H1 (cell line): ENCODE data around the gene CHST11. TPM values are rescaled to one million over a fixed set of nuclear protein-coding genes. Genes with fewer than 3 reads are reported as not detected.

Source experiments
- CTCF ChIA-PET: fragments of 300-600 bp; sonication (Branson Sonifier 250); formaldehyde crosslinking; loops from one replicate; lab custom pipeline; 2021; ENCODE audit not compliant: partially characterized antibody; lab: Charles Lee
- POLR2A ChIA-PET: fragments of 300-600 bp; sonication (Branson Sonifier 250); formaldehyde crosslinking; loops from one replicate; lab custom pipeline; 2021; ENCODE audit warnings: inconsistent platforms; ENCODE audit not compliant: partially characterized antibody; lab: Charles Lee
- DNase-seq, 2 experiments: peaks; one replicate each; pipeline versions ENCODE4 v3.0.0 to v3.0.0-alpha.2; 2010 to 2022; ENCODE audit warnings: low spot score in 2 of 2, low read depth in 1 of 2, mixed read lengths in 1 of 2
- FAIRE-seq: peaks from 2 replicates; lab custom pipeline; 2011; peaks lifted over from hg19 to GRCh38; lab: Jason Lieb, UNC
- H2AFZ ChIP-seq: 2 replicates; pipeline ENCODE4 v1.8.1; 2012; ENCODE audit warnings: low read length, inconsistent platforms
- H2AK5ac ChIP-seq: 2 replicates; pipeline ENCODE4 v1.6.1; 2013; ENCODE audit warnings: low read depth, low read length
- H2BK120ac ChIP-seq: replicated peaks from 2 replicates; pipeline ENCODE3; 2013; ENCODE audit warnings: low read depth, low read length, inconsistent platforms
- H2BK12ac ChIP-seq: 2 replicates; pipeline ENCODE4 v1.6.1; 2013; ENCODE audit warnings: low read depth, low read length
- H2BK15ac ChIP-seq: 2 replicates; pipeline ENCODE4 v1.6.1; 2013; ENCODE audit warnings: low read length
- H2BK20ac ChIP-seq: 2 replicates; pipeline ENCODE4 v1.6.1; 2013; ENCODE audit warnings: low read length
- H2BK5ac ChIP-seq: 2 replicates; pipeline ENCODE4 v1.6.1; 2013; ENCODE audit warnings: low read depth, low read length
- H3K14ac ChIP-seq: 2 replicates; pipeline ENCODE4 v1.6.1; 2013; ENCODE audit warnings: inconsistent platforms; ENCODE audit not compliant: insufficient read length
- H3K18ac ChIP-seq: 2 replicates; pipeline ENCODE4 v1.6.1; 2013; ENCODE audit warnings: low read length; ENCODE audit errors: extremely low read depth
- H3K23ac ChIP-seq: 2 replicates; pipeline ENCODE4 v1.6.1; 2013; ENCODE audit warnings: inconsistent platforms; ENCODE audit not compliant: insufficient read length
- H3K23me2 ChIP-seq: 2 replicates; pipeline ENCODE4 v1.6.1; 2013; ENCODE audit warnings: low read depth, low read length
- H3K27ac ChIP-seq: 2 replicates; pipeline ENCODE4 v1.6.1; 2011; ENCODE audit warnings: low read depth, low read length, inconsistent platforms
- H3K27me3 ChIP-seq, 4 experiments: replicated peaks in 1 of 4; 1 replicate in 1 of 4; 2 replicates in 3 of 4; pipeline versions ENCODE4 v1.6.1 to v1.8.1; 2011 to 2013; ENCODE audit warnings: low read length in 3 of 4, mild to moderate bottlenecking in 3 of 4, inconsistent platforms in 2 of 4, mixed read lengths in 2 of 4, moderate library complexity in 1 of 4; ENCODE audit not compliant: control insufficient read depth in 3 of 4, insufficient read depth in 3 of 4; ENCODE audit errors: extremely low read depth in 1 of 4
- H3K36me3 ChIP-seq, 4 experiments: 2 replicates each; pipeline versions ENCODE4 v1.6.1 to v1.8.1; 2011 to 2013; ENCODE audit warnings: mild to moderate bottlenecking in 4 of 4, low read length in 3 of 4, moderate library complexity in 2 of 4, control low read depth in 1 of 4, inconsistent platforms in 1 of 4; ENCODE audit not compliant: insufficient read depth in 4 of 4, control insufficient read depth in 2 of 4
- H3K4ac ChIP-seq: replicated peaks from 2 replicates; pipeline ENCODE3; 2013; ENCODE audit warnings: low read length, low read depth, mixed read lengths, inconsistent platforms; ENCODE audit not compliant: insufficient read length
- H3K4me1 ChIP-seq, 4 experiments: replicated peaks in 1 of 4; 1 replicate in 1 of 4; 2 replicates in 3 of 4; pipeline versions ENCODE4 v1.6.1 to v1.8.1; 2011 to 2013; ENCODE audit warnings: low read length in 3 of 4, inconsistent platforms in 2 of 4, mixed read lengths in 1 of 4; ENCODE audit not compliant: insufficient read depth in 4 of 4, control insufficient read depth in 3 of 4
- H3K4me2 ChIP-seq, 2 experiments: 2 replicates each; pipeline versions ENCODE4 v1.6.1 to v1.8.1; 2011 to 2013; ENCODE audit warnings: low read depth in 2 of 2, low read length in 2 of 2, control low read depth in 1 of 2, inconsistent platforms in 1 of 2, mild to moderate bottlenecking in 1 of 2; ENCODE audit not compliant: insufficient read depth in 1 of 2
- H3K4me3 ChIP-seq, 4 experiments: fragments of 200-600, 300-600 bp in 1 of 4; sonication (generic), shearing (Covaris generic), sonication (Bioruptor Twin) in 1 of 4; 2 replicates each; pipeline versions ENCODE4 v1.5.1 to v1.8.1; 2011 to 2016; ENCODE audit warnings: low read length in 4 of 4, low read depth in 3 of 4, control low read depth in 2 of 4, inconsistent platforms in 2 of 4, mild to moderate bottlenecking in 2 of 4, mixed read lengths in 1 of 4, moderate library complexity in 1 of 4; ENCODE audit not compliant: insufficient read depth in 2 of 4; ENCODE audit errors: extremely low read depth in 1 of 4
- H3K56ac ChIP-seq: replicated peaks from 2 replicates; pipeline ENCODE3; 2013; ENCODE audit warnings: low read depth, mild to moderate bottlenecking, mixed read lengths, low read length, inconsistent platforms; ENCODE audit not compliant: insufficient read length
- H3K79me1 ChIP-seq: 2 replicates; pipeline ENCODE4 v1.6.1; 2013; ENCODE audit warnings: low read depth, low read length, control low read depth
- H3K79me2 ChIP-seq, 2 experiments: 2 replicates each; pipeline versions ENCODE4 v1.6.1 to v1.8.1; 2012 to 2013; ENCODE audit warnings: low read length in 2 of 2, mild to moderate bottlenecking in 2 of 2, inconsistent platforms in 1 of 2; ENCODE audit not compliant: insufficient read depth in 2 of 2, control insufficient read depth in 1 of 2
- H3K9ac ChIP-seq, 4 experiments: replicated peaks in 1 of 4; 1 replicate in 1 of 4; 2 replicates in 3 of 4; pipeline versions ENCODE4 v1.6.1 to v1.8.1; 2011 to 2013; ENCODE audit warnings: low read depth in 3 of 4, low read length in 3 of 4, control low read depth in 2 of 4, mild to moderate bottlenecking in 2 of 4, moderate library complexity in 2 of 4, inconsistent platforms in 1 of 4; ENCODE audit errors: extremely low read depth in 1 of 4
- H3K9me3 ChIP-seq, 2 experiments: 2 replicates each; pipeline versions ENCODE4 v1.6.1 to v1.8.1; 2012 to 2013; ENCODE audit warnings: mild to moderate bottlenecking in 2 of 2, moderate library complexity in 2 of 2, control low read depth in 1 of 2, inconsistent platforms in 1 of 2, low read depth in 1 of 2, low read length in 1 of 2, mixed read lengths in 1 of 2; ENCODE audit not compliant: insufficient read depth in 2 of 2
- H4K20me1 ChIP-seq, 2 experiments: replicated peaks in 1 of 2; 2 replicates each; pipeline versions ENCODE3 to v1.8.1; 2011 to 2013; ENCODE audit warnings: inconsistent platforms in 2 of 2, low read length in 2 of 2, mild to moderate bottlenecking in 1 of 2; ENCODE audit not compliant: insufficient read depth in 2 of 2, control insufficient read depth in 1 of 2
- H4K5ac ChIP-seq: 2 replicates; pipeline ENCODE4 v1.6.1; 2013; ENCODE audit warnings: low read length, low read depth, mixed read lengths, inconsistent platforms; ENCODE audit not compliant: insufficient read length
- H4K8ac ChIP-seq: 2 replicates; pipeline ENCODE4 v1.8.0; 2013; ENCODE audit warnings: mild to moderate bottlenecking, moderate library complexity, low read length, inconsistent platforms; ENCODE audit not compliant: insufficient read depth; ENCODE audit errors: extremely low read depth
- H4K91ac ChIP-seq: replicated peaks from 2 replicates; pipeline ENCODE3; 2013; ENCODE audit warnings: low read length, mixed read lengths, inconsistent platforms; ENCODE audit not compliant: insufficient read length
- HDAC6 ChIP-seq: IDR thresholded peaks from one replicate; pipeline ENCODE4 v1.7.1; 2012; ENCODE audit warnings: low read depth, mild to moderate bottlenecking, inconsistent platforms, low read length, moderate library complexity
- JUND ChIP-seq: IDR thresholded peaks from 2 replicates; pipeline ENCODE4 v1.6.1; 2011; ENCODE audit warnings: mild to moderate bottlenecking, improper control_type of control experiment, low read length
- POU5F1 ChIP-seq: IDR thresholded peaks from 2 replicates; pipeline ENCODE4 v1.6.1; 2011; ENCODE audit warnings: low read depth, mild to moderate bottlenecking, low read length, moderate library complexity
- SP4 ChIP-seq: IDR thresholded peaks from 2 replicates; pipeline ENCODE4 v1.6.1; 2012; ENCODE audit warnings: low read length, inconsistent platforms
- TEAD4 ChIP-seq: IDR thresholded peaks from 2 replicates; pipeline ENCODE4 v1.6.1; 2012; ENCODE audit warnings: low read depth, low read length, inconsistent platforms, mixed read lengths
- WGBS, 2 experiments: shearing (Covaris generic) in 1 of 2; methylation state at CpG; one replicate each; pipeline versions ENCODE4 v1.1.6 to v1.1.7; 2013 to 2015; ENCODE audit warnings: low lambda C conversion rate in 2 of 2, mixed read lengths in 2 of 2, inconsistent platforms in 1 of 2, low coverage in 1 of 2, missing lambda C conversion rate in 1 of 2; ENCODE audit not compliant: insufficient replicate concordance in 2 of 2, insufficient coverage in 1 of 2, insufficient read length in 1 of 2; ENCODE audit errors: extremely low coverage in 1 of 2, missing lambda C conversion rate in 1 of 2; 5-methylcytosine and 5-hydroxymethylcytosine counted together
- polyA plus RNA-seq, 7 experiments: library from polyadenylated mRNA; depleted of rRNA in 3 of 7; stranded (reverse) in 5 of 7; unstranded in 2 of 7; fragments of >200 nt in 5 of 7; fragments of 200-250 nt in 2 of 7; gene quantifications; 1 replicate in 5 of 7; 2 replicates in 1 of 7; 4 replicates in 1 of 7; pipeline versions ENCODE4 v1.2.1 to v1.2.3, GENCODE V29; 2011 to 2013; ENCODE audit warnings: missing spikeins in 2 of 7, mixed read lengths in 2 of 7
- total RNA-seq: library from RNA; stranded (reverse); fragmentation: NEBNext Ultra II Directional; extraction: Animal tissue kit (Norgen Biotek cat#: 25700); gene quantifications from 2 replicates; pipeline ENCODE4 v1.2.1, GENCODE V29; 2021

The CHST11 gene
- total and polyA plus RNA-seq, 2 of the 8 experiments (the other 6 are each of a cell fraction or from before 2014, with no cell fraction given), result 14.4 to 20.8 TPM

DNA sequence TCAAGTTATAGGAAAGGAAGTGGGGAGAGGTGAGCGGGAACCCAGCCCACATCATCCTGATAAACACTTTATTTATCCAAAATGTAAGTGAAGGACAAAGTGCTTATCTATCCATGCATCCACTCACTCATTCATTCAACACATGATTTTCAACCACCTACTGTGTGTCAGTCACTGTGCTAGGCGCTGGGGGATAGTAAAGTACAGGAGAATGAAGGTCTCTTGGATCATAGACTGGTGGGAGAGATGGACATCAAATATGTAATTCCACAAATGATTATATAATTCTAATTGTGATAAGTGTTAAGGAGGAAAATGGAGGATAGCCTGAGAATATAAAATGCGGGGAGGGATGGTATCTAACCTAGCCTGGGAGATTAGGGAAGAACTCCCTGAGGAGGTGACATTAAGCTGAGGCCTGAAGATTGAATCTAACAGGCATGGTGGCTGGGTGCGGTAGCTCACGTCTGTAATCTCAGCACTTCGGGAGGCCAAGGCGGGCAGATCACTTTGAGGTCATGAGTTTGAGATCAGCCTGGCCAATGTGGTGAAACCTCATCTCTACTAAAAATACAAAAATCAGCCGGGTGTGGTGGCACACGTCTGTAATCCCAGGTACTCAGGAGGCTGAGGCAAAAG lies 41.3 kb upstream of the CHST11 start:
- Histone ChIP-seq H4K5ac (no peak overlapping the region), H2BK5ac (no peak overlapping the region), H2BK12ac (no peak overlapping the region), H2AFZ (no peak overlapping the region), H3K4me2 (no peak overlapping the region), H3K4me1 (peaks cover 3 to 13% (median 8%) of the 10 kb centered on the region in 4 experiments), H4K8ac (no peak overlapping the region), H3K14ac (no peak overlapping the region), H3K23me2 (no peaks in the 10 kb centered on the region), H2BK120ac (no peak overlapping the region), H3K27me3 (peaks cover 0 to 2% (median 0%) of the 10 kb centered on the region in 4 experiments; a peak in 3 of 7 replicates), H3K27ac (no peak overlapping the region), H2AK5ac (no peak overlapping the region), H3K4me3 (no peak overlapping the region), H4K20me1 (no peaks in the 10 kb centered on the region), H3K56ac (no peak overlapping the region), H2BK20ac (no peak overlapping the region), H3K36me3 (no peaks in the 10 kb centered on the region; a peak in 1 of 8 replicates), H3K18ac (no peak overlapping the region), H3K23ac (no peak overlapping the region), H3K9me3 (no peaks in the 10 kb centered on the region), H3K79me1 (no peaks in the 10 kb centered on the region), H4K91ac (no peak overlapping the region), H2BK15ac (no peak overlapping the region), H3K79me2 (no peaks in the 10 kb centered on the region), H3K4ac (no peak overlapping the region), H3K9ac (no peak overlapping the region)
- TF ChIP-seq TEAD4 (no peak), HDAC6 (no peak), JUND (no peak), SP4 (no peak), POU5F1 (no peak)
- no peak for FAIRE-seq
- ChIA-PET CTCF (no interaction called here), POLR2A (no interaction called here)
- 87% methylated on average over 9 of the region's 9 CpGs; no CpG with 5 or more reads in 1 of the 2 experiments for WGBS, 2 experiments
- DNase-seq, result no peak
